ENCODE results near the gene MOB2. TPM values are rescaled to one million over a fixed set of nuclear protein-coding genes. Genes with fewer than 3 reads are reported as not detected.

MOB2 gene
- total RNA-seq, 4 donors from 2014 or later: 84.8 to 126 (median 93.8) TPM

DNA sequence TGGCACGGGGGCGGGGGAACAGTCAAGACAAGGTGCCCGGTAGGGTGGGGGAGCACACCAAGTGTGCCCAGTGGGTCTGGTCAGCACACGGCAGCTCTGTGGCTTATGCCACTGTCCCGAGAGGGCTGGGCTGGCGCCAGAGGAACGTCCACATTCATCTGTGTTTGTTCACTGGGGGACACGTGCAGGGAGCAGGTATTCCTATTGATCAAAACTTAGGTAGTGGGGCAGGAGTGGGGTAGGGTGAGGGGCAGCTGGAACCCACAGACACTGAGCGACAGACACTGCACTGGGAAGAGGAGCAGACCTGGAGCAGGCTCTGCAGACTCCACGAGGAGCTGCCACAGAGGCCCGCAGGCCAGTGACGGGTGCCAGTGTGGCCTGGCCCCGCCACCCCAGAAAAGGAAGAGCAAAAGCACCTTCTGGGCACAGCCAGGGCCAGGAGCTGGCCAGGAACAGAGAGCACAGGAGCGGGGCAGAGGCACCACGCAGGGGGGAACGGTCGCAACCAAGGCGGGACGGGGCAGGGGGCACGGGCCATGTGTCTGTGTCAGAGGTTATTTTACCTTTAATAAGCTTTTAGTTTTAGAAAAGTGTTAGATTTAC, 2.1 kb upstream of the MOB2 start:
- no peak for DNase-seq (ENCODE audit: low spot score in 2 of 2)
- intact Hi-C loops (cut with DNase I; ENCODE audit: low total_unique reads): no loop called here
- WGBS, 2 donors: 85 to 86% methylated on average over 20 of the region's 20 CpGs
- TF ChIP-seq CTCF (IDR thresholded peaks at IDR 0.05) (no peak), POLR2A (IDR thresholded peaks at IDR 0.05) (no peak)
- H3K4me3 ChIP-seq (ENCODE audit: low read depth, poor library complexity, severe bottlenecking): no peak overlapping the region

GRCh38 chr11:1487851-1488574, 1.4 kb upstream of the MOB2 start:
- H3K4me3 ChIP-seq (ENCODE audit: low read depth, poor library complexity, severe bottlenecking): no peak overlapping the region
- TF ChIP-seq CTCF (IDR thresholded peaks at IDR 0.05): no peak
- TF ChIP-seq POLR2A (IDR thresholded peaks at IDR 0.05): no peak
- no peak for DNase-seq (ENCODE audit: low spot score in 2 of 2)
- 64 to 80% methylated on average over 23 of the region's 23 CpGs for WGBS, 2 donors
- intact Hi-C loops (cut with DNase I; ENCODE audit: low total_unique reads): no loop called here

GRCh38 chr11:1487091-1487850, 692 bp upstream of the MOB2 start:
- WGBS, 2 donors: 78 to 80% methylated on average over 15 of the region's 21 CpGs
- no peak for TF ChIP-seq POLR2A (IDR thresholded peaks at IDR 0.05)
- no peak for TF ChIP-seq CTCF (IDR thresholded peaks at IDR 0.05)
- no peak for DNase-seq (ENCODE audit: low spot score in 2 of 2)
- intact Hi-C loops (cut with DNase I; ENCODE audit: low total_unique reads): no loop called here
- no peak overlapping the region for H3K4me3 ChIP-seq (ENCODE audit: low read depth, poor library complexity, severe bottlenecking)

- TF ChIP-seq CTCF (IDR thresholded peaks at IDR 0.05) (no peak), POLR2A (IDR thresholded peaks at IDR 0.05) (no peak)
- WGBS, 2 donors: 50 to 65% methylated on average over 17 of the region's 17 CpGs
- H3K4me3 ChIP-seq (ENCODE audit: low read depth, poor library complexity, severe bottlenecking): no peak overlapping the region
- DNase-seq (ENCODE audit: low spot score in 2 of 2): no peak
- intact Hi-C loops (cut with DNase I; ENCODE audit: low total_unique reads): no loop called here
Observed at GRCh38 chr11:1485504-1485885, 1.1 kb downstream of the MOB2 start.

DNA sequence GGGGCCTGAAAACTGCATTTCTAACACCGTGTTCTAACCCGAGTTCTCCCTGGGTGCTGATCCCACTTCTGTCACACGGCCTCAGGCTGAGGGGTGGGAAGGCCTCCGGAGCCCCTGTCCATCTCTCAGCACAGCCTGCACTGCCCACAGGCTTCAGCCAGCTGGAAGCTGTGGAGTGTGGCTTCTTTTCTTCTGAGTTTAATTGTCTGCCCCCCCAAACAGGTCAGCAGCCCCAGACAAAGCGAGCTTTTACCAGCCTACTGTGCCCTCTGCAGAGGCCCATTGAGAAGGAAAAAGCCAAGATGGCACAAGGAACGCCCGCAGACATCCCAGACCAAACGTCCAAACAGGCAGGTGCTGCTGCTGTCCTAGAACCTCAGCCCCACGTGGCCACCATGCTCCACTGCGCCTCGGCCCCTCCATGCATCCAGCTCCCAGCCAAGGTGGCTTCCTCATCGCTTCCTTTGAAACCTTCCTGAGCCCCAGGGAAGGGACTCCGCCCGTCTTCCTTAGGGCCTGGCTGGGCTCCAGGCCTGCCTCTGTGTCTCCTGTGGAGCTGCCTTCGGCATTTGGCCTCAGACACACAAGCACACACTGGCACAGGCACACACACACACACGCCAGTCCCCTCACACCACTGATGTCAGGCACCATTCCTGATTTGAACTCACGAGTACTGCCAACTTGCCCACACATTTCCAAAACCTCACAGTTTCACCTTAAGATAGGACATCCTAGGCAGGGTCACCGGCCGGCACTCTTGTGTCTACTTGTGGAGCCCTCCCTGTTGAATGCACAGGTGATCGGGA, 1.7 kb downstream of the MOB2 start:
- 52 to 59% methylated on average over 20 of the region's 20 CpGs for WGBS, 2 donors
- TF ChIP-seq POLR2A (IDR thresholded peaks at IDR 0.05) (no peak), CTCF (IDR thresholded peaks at IDR 0.05) (no peak)
- intact Hi-C loops (cut with DNase I; ENCODE audit: low total_unique reads): no loop called here
- DNase-seq (ENCODE audit: low spot score in 2 of 2): no peak
- H3K4me3 ChIP-seq (ENCODE audit: low read depth, poor library complexity, severe bottlenecking): no peak overlapping the region
